DLD1 (cell line): ENCODE measurements around the gene KLHL22.
"Not testable (repeated sequence)": the region's sequence is repeated elsewhere in the genome, so short reads cannot be mapped to it uniquely, and the experiment has no call there.

ENCODE experiments used
- in situ Hi-C: cut with HindIII; loops from 2 replicates; pipeline ENCODE4 v1.10.0; 2017; ENCODE audit warnings: low sequenced_read_pairs

KLHL22 gene

GRCh38 chr22:20472629-20473442 lies 22.8 kb downstream of the KLHL22 start:
- in situ Hi-C loops: no loop called here

DNA sequence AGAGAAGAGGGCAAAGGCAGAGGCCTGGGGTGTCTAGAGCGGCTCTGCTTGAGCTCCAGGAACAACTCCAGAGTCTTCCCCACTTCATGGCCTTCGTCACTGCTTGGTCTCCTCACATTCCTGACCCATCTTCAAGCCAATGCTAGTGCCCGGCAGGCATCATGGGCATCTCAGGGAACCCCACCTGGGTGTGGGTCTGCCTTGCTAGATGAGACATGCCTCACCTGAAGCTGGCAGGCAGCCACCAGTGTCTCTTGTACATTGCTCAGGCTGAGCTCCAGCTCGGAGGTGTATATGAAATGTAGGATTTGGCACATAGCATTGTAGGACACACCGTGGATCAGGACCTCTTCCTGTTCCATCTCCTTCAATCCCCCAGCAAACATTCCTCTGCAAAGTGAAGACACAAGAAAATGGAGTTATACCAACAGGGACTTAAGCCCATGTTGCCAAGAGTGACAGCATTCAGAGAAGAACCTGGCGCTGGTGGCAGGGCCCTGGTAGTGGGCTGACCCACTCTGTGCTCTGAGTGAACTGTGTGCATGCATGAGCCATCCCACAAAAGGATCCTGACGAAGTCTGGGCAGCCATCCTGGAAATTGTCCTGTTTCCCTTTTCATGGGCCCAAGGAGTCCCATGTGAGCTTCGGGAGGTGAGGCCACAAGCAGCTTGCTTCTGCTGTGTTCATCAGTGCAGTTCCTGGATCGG lies 24.3 kb downstream of the KLHL22 start:
- in situ Hi-C loops: no loop called here

GRCh38 chr22:20470525-20470924 lies 25.1 kb downstream of the KLHL22 start:
- in situ Hi-C loops: not testable (repeated sequence)

- in situ Hi-C loops: no loop called here
Measured at GRCh38 chr22:20469110-20469868, 26.3 kb downstream of the KLHL22 start.

GRCh38 chr22:20466659-20467379 lies 28.8 kb downstream of the KLHL22 start:
- in situ Hi-C loops: no loop called here

- in situ Hi-C loops: no loop called here
Measured at GRCh38 chr22:20465759-20466077, 29.9 kb downstream of the KLHL22 start.

- in situ Hi-C loops: no loop called here
Measured at GRCh38 chr22:20464912-20465758, 30.5 kb downstream of the KLHL22 start.

DNA sequence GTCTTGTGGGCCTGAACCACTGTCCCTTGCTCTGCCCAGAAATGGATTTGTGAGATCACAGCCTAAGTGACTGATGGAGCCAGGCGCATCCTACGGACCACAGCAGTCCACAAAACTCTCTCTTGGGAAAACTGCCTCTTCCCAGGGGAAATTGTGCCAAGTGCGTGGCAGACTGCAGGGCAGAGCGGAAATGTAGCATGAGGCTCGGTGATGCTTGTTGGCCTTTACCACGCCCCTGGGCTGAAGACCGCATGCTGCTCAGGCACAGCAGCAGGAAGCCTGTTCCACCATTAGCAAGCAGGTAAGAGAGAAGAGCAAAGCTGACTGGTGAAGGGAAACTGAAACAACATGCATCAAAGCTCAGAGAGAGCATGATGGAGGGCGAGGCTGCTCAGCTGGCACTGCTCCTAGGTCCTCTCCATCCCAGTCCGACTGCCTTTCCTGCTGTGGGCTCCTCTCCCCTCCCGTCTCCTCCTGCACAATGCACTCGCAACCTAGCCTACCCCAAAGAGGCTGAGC lies 31.4 kb downstream of the KLHL22 start:
- in situ Hi-C loops: no loop called here

DNA sequence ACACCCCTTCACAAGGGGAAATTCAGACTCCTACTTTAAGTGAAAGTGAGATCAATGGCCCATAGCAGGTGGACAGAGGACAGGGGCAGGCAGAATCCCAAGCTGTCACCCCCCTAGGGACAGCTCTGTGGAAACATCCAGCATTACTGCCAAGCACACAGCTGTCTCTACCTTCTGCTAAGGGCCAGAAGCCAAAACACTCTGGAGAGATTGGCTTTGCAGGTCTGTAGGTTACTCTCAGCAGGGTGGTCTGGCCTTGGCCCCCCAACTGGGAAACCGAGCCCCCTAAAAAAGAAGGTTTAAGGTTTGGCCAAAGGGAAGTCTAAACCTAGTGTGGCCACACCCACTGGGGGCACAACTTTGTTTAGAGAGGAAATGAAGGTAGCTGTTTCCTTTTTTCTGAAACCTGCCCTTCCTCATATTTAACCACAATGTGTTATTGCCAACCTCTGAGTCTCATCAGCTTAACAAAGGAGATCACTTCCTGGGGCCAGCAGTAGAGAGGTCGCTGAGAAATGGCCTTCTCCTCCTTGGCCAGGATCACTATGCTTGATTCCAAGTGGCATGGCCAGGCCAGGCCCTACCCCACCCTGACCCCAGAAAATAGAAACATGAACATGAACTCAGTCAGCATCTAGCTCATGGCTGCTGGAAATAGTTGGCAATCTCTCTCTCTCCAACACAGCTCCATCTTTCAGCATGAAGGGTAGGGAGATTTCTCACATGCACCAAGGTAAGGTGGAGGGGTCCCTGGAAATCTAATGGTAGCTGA lies 32.1 kb downstream of the KLHL22 start:
- in situ Hi-C loops: no loop called here

DNA sequence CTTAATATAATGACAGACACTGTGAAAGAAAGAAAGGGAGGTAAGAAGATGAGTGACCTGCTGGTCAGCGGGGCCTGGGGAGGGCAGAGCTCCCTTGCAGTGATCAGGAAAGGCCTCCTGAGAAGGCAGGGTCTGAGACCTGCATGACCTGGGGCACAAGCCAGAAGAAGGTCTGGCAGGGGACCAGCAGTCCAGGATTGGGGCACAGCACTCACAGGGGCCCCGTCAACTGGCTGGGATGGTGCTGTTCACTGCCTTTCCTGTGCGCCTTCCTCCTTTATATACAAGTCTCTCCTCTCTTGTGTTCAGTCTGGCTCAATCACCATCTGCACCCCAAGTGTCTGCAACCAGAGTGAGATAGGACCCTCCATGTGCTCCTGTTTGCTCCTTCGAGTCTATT lies 35.7 kb downstream of the KLHL22 start:
- in situ Hi-C loops: no loop called here

GRCh38 chr22:20459152-20459542 lies 36.4 kb downstream of the KLHL22 start:
- in situ Hi-C loops: no loop called here

DNA sequence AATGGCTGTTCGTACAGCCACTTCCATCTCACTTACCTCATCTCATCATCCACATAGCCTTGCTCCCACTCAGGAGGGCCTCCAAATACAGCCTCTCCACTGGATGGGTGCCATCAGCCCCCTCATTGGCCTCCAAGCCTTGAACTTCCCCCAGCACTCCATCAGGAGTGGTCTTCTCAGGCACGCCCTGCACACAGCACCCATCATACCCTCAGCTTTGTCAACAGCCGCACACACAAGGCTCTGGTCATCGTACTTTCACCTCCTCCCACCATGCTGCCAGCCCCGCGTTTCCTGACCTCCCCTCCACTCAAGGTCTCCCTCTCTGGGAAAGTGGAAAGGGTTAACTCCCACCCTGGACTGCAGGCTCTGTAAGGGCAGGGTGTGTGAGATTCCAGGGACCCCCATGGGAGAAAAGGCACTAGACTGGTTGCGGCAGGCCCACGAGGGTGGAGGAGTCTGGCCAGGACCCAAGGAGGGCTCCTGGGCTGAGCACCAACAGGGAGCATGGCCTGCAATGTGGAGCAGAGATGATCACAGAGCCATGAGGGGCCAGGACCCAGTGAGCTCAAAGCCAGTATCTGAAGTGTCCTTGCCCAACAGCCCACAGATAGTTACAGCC lies 37.0 kb downstream of the KLHL22 start:
- in situ Hi-C loops: no loop called here

DNA sequence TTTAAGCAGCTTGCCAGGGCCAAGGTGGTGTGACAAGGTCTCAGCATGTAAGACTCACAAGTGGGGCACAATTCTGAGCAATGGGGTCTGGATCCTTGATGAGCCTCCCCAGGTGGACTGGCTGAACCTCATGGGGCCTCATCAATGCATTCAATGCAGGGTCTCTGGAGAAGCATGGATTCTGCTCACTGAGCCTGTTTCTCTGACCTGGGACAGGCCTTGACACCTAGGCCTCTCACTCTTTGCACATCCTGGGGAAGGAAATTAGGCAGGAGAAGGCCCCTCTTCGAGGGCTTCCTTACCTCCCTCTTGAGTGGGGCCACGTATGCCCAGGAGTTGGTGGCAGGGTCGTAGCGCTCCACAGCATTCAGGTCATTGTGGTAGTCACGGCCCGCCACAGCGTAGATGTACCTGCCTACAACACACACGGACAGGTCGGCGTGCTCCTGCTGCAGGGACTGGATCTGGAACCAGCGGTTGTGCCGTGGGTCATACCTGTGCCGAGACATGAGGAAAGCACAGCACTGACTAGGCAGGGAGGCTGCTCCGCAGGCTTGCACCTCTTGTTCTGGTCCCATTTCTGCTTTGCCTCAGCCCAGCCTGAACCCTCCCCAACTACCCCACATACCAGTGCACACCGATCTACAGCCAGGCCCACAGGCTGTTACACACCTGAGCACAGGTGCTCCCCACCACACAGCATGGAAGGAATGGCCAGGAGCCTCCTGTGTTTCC lies 37.9 kb downstream of the KLHL22 start:
- in situ Hi-C loops: no loop called here

DNA sequence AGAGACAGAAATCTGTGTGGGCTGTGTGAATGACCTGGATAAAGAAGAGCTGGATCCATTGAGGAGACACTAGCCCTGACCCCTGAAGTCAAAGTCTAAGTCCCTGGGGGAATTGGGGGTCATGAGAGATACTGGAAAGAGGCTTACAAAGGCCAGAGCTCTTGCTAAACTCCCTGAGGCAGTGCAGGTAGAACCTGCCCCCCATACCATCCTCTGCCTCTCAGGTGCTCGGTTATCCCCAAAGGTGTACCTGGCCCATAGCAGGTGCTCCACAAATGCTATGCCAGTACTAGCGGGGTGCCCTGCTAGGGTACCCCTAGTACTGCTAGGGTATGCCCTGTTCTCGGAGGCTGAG lies 38.9 kb downstream of the KLHL22 start:
- in situ Hi-C loops: no loop called here

DNA sequence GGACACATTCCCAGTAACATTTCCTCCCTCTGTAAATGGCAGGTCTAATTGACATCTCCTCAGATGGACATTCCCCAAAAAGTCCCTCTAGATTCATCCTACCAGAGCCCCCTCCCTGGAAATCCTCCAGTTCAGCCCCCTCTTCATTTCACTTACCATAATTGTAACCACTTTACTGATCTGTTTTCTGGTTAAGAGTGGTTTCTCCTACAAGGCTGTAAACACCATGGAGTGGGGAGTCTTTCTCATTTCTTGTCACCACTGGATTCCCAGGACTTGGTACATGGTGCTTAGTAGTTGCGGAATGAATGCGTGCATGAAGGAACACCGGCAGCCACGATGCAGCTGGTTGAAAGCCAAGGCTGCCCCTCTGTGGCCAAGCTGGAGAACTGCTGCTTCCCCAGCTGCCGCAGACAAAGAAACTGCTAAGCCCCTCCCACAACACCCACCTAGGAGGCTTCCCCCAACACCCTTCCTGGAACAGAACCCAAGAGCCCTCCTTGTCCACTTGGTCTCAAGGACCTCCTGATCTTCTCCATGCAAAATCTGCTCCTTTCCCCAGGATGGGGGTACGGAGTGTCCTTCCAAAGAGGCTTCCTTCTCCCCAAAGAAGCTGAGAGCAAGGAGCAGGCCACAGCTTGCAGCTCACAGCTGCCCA lies 39.4 kb downstream of the KLHL22 start:
- in situ Hi-C loops: no loop called here

DNA sequence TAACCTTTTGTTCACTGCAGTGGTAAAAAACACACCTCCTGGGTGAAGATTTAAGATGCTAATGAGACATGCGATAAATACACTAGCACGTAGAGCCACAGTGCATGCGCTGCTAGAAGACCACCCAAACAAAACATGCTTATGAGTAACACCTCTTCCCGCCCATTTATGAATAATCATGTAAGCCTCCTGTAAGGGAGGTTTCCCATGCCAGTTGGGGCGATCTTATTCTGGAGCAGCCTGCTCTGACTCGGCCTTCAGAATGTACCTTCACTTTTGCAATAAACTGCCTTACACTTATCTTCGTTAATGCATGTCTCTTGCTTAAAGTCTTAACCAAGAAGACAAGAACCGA lies 39.9 kb downstream of the KLHL22 start:
- in situ Hi-C loops: no loop called here

DNA sequence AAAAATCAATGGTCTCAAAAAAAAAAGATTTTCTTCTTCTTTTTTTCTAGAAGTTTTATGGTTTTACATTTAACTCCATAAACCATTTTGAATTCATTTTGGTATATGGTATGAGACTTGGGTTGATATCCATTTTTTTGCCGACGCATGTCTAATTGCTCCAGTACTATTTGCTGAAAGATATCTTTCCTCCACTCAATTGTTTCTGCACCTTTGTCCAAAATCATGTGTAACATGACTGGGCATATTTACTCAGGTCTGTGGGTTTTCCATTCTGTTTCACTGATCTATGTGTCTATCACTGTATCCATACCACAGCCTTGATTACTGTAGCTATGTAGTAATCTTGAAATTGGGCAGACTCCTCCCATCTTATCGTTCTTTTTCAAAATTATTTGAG lies 42.4 kb downstream of the KLHL22 start:
- in situ Hi-C loops: no loop called here

DNA sequence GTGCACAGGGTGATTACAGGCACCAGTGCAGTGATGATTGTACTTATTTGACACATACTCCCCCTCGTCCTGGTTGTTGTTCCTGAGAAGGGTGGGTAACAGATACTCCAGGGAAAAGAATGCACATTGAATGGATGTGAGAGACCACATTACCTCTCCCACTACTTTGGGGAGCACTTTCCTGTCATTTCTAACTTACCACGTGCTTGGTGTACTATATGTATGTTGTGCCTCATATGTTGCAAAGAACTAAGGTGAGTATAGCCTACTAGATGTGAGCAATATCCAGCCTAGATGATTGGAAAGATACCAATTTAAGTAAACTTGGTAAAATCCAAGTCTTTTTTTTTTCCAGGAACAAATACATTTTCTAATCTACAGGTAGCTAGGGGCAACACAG lies 43.7 kb downstream of the KLHL22 start:
- in situ Hi-C loops: no loop called here
